ENCODE results near the gene RPRD1B. TPM values are rescaled to one million over a fixed set of nuclear protein-coding genes. Genes with fewer than 3 reads are reported as not detected.

The RPRD1B gene
- total and polyA plus RNA-seq, 2 experiments from 2014 or later, result 31.0 to 43.5 TPM

- H3K4me3 ChIP-seq, result no peak overlapping the region
- no peaks in the 10 kb centered on the region for H3K27me3 ChIP-seq
- no peaks in the 10 kb centered on the region for H3K9me3 ChIP-seq (ENCODE audit: low read depth)
- H3K27ac ChIP-seq, result no peak overlapping the region
- DNase-seq (ENCODE audit: low read depth in 1 of 2, low spot score in 1 of 2), result no peak
- no peak for TF ChIP-seq CTCF (IDR thresholded peaks at IDR 0.05; ENCODE audit: low read depth, low read length)
- H3K4me1 ChIP-seq (ENCODE audit: low read depth), result peaks cover 14% of the 10 kb centered on the region
- peaks cover 33% of the 10 kb centered on the region for H3K36me3 ChIP-seq
Observed at GRCh38 chr20:37999526-38000263, 33.9 kb upstream of the RPRD1B start.

GRCh38 chr20:38000293-38000692 is 33.3 kb upstream of the RPRD1B start:
- Histone ChIP-seq H3K4me1 (ENCODE audit: low read depth) (peaks cover 17% of the 10 kb centered on the region), H3K4me3 (no peak overlapping the region), H3K36me3 (peaks cover 31% of the 10 kb centered on the region), H3K9me3 (ENCODE audit: low read depth) (no peaks in the 10 kb centered on the region), H3K27ac (no peak overlapping the region), H3K27me3 (no peaks in the 10 kb centered on the region)
- TF ChIP-seq CTCF (IDR thresholded peaks at IDR 0.05; ENCODE audit: low read depth, low read length), result no peak
- DNase-seq (ENCODE audit: low read depth in 1 of 2, low spot score in 1 of 2), result no peak

- H3K4me3 ChIP-seq, result no peak overlapping the region
- H3K27me3 ChIP-seq, result no peaks in the 10 kb centered on the region
- H3K36me3 ChIP-seq, result peaks cover 24% of the 10 kb centered on the region
- DNase-seq (ENCODE audit: low read depth in 1 of 2, low spot score in 1 of 2), result peak in 1 of 2 donors; percentile 67
- H3K27ac ChIP-seq, result peak overlapping the region; percentile 10
- H3K4me1 ChIP-seq (ENCODE audit: low read depth), result peaks cover 17% of the 10 kb centered on the region
- no peaks in the 10 kb centered on the region for H3K9me3 ChIP-seq (ENCODE audit: low read depth)
- TF ChIP-seq CTCF (IDR thresholded peaks at IDR 0.05; ENCODE audit: low read depth, low read length), result no peak
Observed at GRCh38 chr20:38001173-38001875, 32.2 kb upstream of the RPRD1B start.

- no peak for TF ChIP-seq CTCF (IDR thresholded peaks at IDR 0.05; ENCODE audit: low read depth, low read length)
- Histone ChIP-seq H3K4me1 (ENCODE audit: low read depth) (peaks cover 17% of the 10 kb centered on the region), H3K27me3 (no peaks in the 10 kb centered on the region), H3K4me3 (no peak overlapping the region), H3K27ac (peak overlapping the region; percentile 10), H3K36me3 (peaks cover 20% of the 10 kb centered on the region), H3K9me3 (ENCODE audit: low read depth) (no peaks in the 10 kb centered on the region)
- peak; percentile 21 to 55 for DNase-seq (ENCODE audit: low read depth in 1 of 2, low spot score in 1 of 2)
Observed at GRCh38 chr20:38001981-38002380, 31.6 kb upstream of the RPRD1B start.

- no peak for DNase-seq (ENCODE audit: low read depth in 1 of 2, low spot score in 1 of 2)
- Histone ChIP-seq H3K27me3 (no peaks in the 10 kb centered on the region), H3K4me3 (no peak overlapping the region), H3K4me1 (ENCODE audit: low read depth) (peaks cover 17% of the 10 kb centered on the region), H3K27ac (peak overlapping the region; percentile 10), H3K9me3 (ENCODE audit: low read depth) (no peaks in the 10 kb centered on the region), H3K36me3 (peaks cover 20% of the 10 kb centered on the region)
- TF ChIP-seq CTCF (IDR thresholded peaks at IDR 0.05; ENCODE audit: low read depth, low read length), result no peak
Observed at GRCh38 chr20:38002422-38002821, 31.1 kb upstream of the RPRD1B start.
